ENCODE measurements around the gene KCNK18. TPM values are rescaled to one million over a fixed set of nuclear protein-coding genes. Genes with fewer than 3 reads are reported as not detected.

KCNK18 gene
- total RNA-seq, result not detected
- long read RNA-seq, result 0 reads

- TF ChIP-seq POLR2A (IDR thresholded peaks at IDR 0.05), result no peak
- TF ChIP-seq CTCF (IDR thresholded peaks at IDR 0.05), result no peak
- intact Hi-C loops (cut with DNase I), result no loop called here
- no peak within 1 kb of the TSS for H3K27ac ChIP-seq
- ATAC-seq (no peak), DNase-seq (no peak)
- no peaks in the 10 kb centered on the region for H3K9me3 ChIP-seq
- WGBS (ENCODE audit: insufficient coverage, low coverage, low lambda C conversion rate, missing lambda C conversion rate), result 63% methylated on average over 6 of the region's 12 CpGs
- H3K4me3 ChIP-seq, result no peak within 1 kb of the TSS
- no peaks in the 10 kb centered on the region for H3K4me1 ChIP-seq
- H3K36me3 ChIP-seq, result no peaks in the 10 kb centered on the region
- H3K27me3 ChIP-seq, result no peaks in the 10 kb centered on the region
Observed at GRCh38 chr10:117197189-117197588, at the start of gene KCNK18. Gene KCNK18 (plus strand): TSS chr10:117197489. CDS start chr10:117197489, 0 bp downstream.

- H3K4me3 ChIP-seq, result no peak overlapping the region
- H3K9me3 ChIP-seq, result no peaks in the 10 kb centered on the region
- H3K27ac ChIP-seq, result no peak overlapping the region
- ATAC-seq (no peak), DNase-seq (no peak)
- WGBS (ENCODE audit: insufficient coverage, low coverage, low lambda C conversion rate, missing lambda C conversion rate), result 73% methylated on average over 3 of the region's 3 CpGs
- intact Hi-C loops (cut with DNase I), result no loop called here
- TF ChIP-seq POLR2A (IDR thresholded peaks at IDR 0.05) (no peak), CTCF (IDR thresholded peaks at IDR 0.05) (no peak)
- H3K4me1 ChIP-seq, result no peaks in the 10 kb centered on the region
- H3K27me3 ChIP-seq, result no peaks in the 10 kb centered on the region
- H3K36me3 ChIP-seq, result no peaks in the 10 kb centered on the region
Observed at GRCh38 chr10:117148284-117148683, 49.0 kb upstream of the KCNK18 start.

GRCh38 chr10:117152668-117153067 lies 44.6 kb upstream of the KCNK18 start:
- no peak overlapping the region for H3K4me3 ChIP-seq
- no peaks in the 10 kb centered on the region for H3K36me3 ChIP-seq
- TF ChIP-seq POLR2A (IDR thresholded peaks at IDR 0.05), result no peak
- no peak for TF ChIP-seq CTCF (IDR thresholded peaks at IDR 0.05)
- H3K27me3 ChIP-seq, result peaks cover 0 to 16% of the 10 kb centered on the region in 2 donors
- intact Hi-C loops (cut with DNase I), result no loop called here
- WGBS (ENCODE audit: insufficient coverage, low coverage, low lambda C conversion rate, missing lambda C conversion rate), result 36% methylated on average over 3 of the region's 3 CpGs
- H3K27ac ChIP-seq, result no peak overlapping the region
- ATAC-seq (no peak), DNase-seq (no peak)
- H3K9me3 ChIP-seq, result no peaks in the 10 kb centered on the region
- H3K4me1 ChIP-seq, result no peaks in the 10 kb centered on the region

GRCh38 chr10:117158297-117158696 lies 39.0 kb upstream of the KCNK18 start:
- 20% methylated on average over 2 of the region's 2 CpGs for WGBS (ENCODE audit: insufficient coverage, low coverage, low lambda C conversion rate, missing lambda C conversion rate)
- TF ChIP-seq POLR2A (IDR thresholded peaks at IDR 0.05), result no peak
- ATAC-seq, result no peak
- H3K9me3 ChIP-seq, result no peaks in the 10 kb centered on the region
- intact Hi-C loops (cut with DNase I), result no loop called here
- no peak overlapping the region for H3K4me3 ChIP-seq
- no peak overlapping the region for H3K27ac ChIP-seq
- no peak for DNase-seq
- H3K36me3 ChIP-seq, result no peaks in the 10 kb centered on the region
- peaks cover 5 to 58% of the 10 kb centered on the region in 2 donors for H3K27me3 ChIP-seq
- peaks cover 0 to 7% (median 0%) of the 10 kb centered on the region in 4 donors for H3K4me1 ChIP-seq

- Histone ChIP-seq H3K4me3 (no peak overlapping the region), H3K36me3 (no peaks in the 10 kb centered on the region), H3K27ac (no peak overlapping the region), H3K4me1 (peaks cover 0 to 11% (median 0%) of the 10 kb centered on the region in 4 donors), H3K9me3 (no peaks in the 10 kb centered on the region), H3K27me3 (peaks cover 9 to 69% of the 10 kb centered on the region in 2 donors)
- TF ChIP-seq POLR2A (IDR thresholded peaks at IDR 0.05), result no peak
- no peak for TF ChIP-seq CTCF (IDR thresholded peaks at IDR 0.05)
- 12% methylated on average over 6 of the region's 6 CpGs for WGBS (ENCODE audit: insufficient coverage, low coverage, low lambda C conversion rate, missing lambda C conversion rate)
- DNase-seq (no peak), ATAC-seq (no peak)
- intact Hi-C loops (cut with DNase I), result no loop called here
Observed at GRCh38 chr10:117159390-117159789, 37.9 kb upstream of the KCNK18 start.

Measured in right lobe of liver (tissue), 6 donors.